OCI-LY3 (cell line): ENCODE results near the gene STAU1.

Experiments used
- CTCF ChIP-seq: fragments of 200-600, 300-600 bp; sonication (generic); IDR thresholded peaks from 2 replicates; pipeline ENCODE4 v1.5.1; 2014; ENCODE audit warnings: antibody characterized with exemption, low read length, low read depth
- EZH2phosphoT487 ChIP-seq: fragments of 200-600 bp; shearing (Covaris generic); IDR thresholded peaks from 2 replicates; pipeline ENCODE4 v1.6.1; 2018; ENCODE audit warnings: antibody characterized with exemption, mixed run types, low read depth

GRCh38 chr20:49110767-49111694 lies 77.1 kb downstream of the STAU1 start:
- TF ChIP-seq CTCF: no peak
- TF ChIP-seq EZH2phosphoT487: no peak
